Nephron progenitor cell (in vitro differentiated cells): ENCODE results near the gene SLC23A3.

Experiments
- DNase-seq: peaks from one replicate; pipeline ENCODE4 v3.0.0; 2021
- H3K27ac Mint-ChIP-seq: 2 replicates; pipeline ENCODE4 v1.8.0; 2021; ENCODE audit warnings: mild to moderate bottlenecking, moderate library complexity, mixed read lengths
- H3K27me3 Mint-ChIP-seq: 2 replicates; pipeline ENCODE4 v1.8.0; 2021; ENCODE audit warnings: mild to moderate bottlenecking, low read depth, mixed read lengths; ENCODE audit not compliant: poor library complexity
- H3K36me3 Mint-ChIP-seq: 2 replicates; pipeline ENCODE4 v1.8.0; 2021; ENCODE audit warnings: low read depth, mixed read lengths
- H3K4me1 Mint-ChIP-seq: 2 replicates; pipeline ENCODE4 v1.8.0; 2021; ENCODE audit warnings: mixed read lengths
- H3K4me3 Mint-ChIP-seq: 2 replicates; pipeline ENCODE4 v1.8.0; 2021; ENCODE audit warnings: mild to moderate bottlenecking, moderate library complexity, mixed read lengths
- H3K9me3 Mint-ChIP-seq: 2 replicates; pipeline ENCODE4 v1.8.0; 2021; ENCODE audit warnings: mild to moderate bottlenecking, moderate library complexity, mixed read lengths
- CTCF ChIP-seq: fragments of 200-600 bp; sonication (generic); IDR thresholded peaks from 2 replicates; pipeline ENCODE4 v1.5.0; 2021; ENCODE audit warnings: antibody characterized with exemption

Gene SLC23A3

GRCh38 chr2:219214786-219215185 is 45.0 kb upstream of the SLC23A3 start:
- H3K4me1 Mint-ChIP-seq, result peaks cover 22% of the 10 kb centered on the region
- H3K36me3 Mint-ChIP-seq, result peaks cover 29% of the 10 kb centered on the region
- H3K27ac Mint-ChIP-seq, result no peak overlapping the region
- H3K4me3 Mint-ChIP-seq, result no peak overlapping the region
- no peaks in the 10 kb centered on the region for H3K9me3 Mint-ChIP-seq
- DNase-seq, result no peak
- no peak for TF ChIP-seq CTCF
- H3K27me3 Mint-ChIP-seq, result no peaks in the 10 kb centered on the region

GRCh38 chr2:219214141-219214540 is 44.3 kb upstream of the SLC23A3 start:
- no peak for TF ChIP-seq CTCF
- Mint-ChIP-seq H3K36me3 (peaks cover 29% of the 10 kb centered on the region), H3K4me1 (peaks cover 21% of the 10 kb centered on the region), H3K4me3 (no peak overlapping the region), H3K9me3 (no peaks in the 10 kb centered on the region), H3K27me3 (no peaks in the 10 kb centered on the region), H3K27ac (no peak overlapping the region)
- DNase-seq, result no peak

GRCh38 chr2:219213486-219214071 is 43.8 kb upstream of the SLC23A3 start:
- peaks cover 19% of the 10 kb centered on the region for H3K4me1 Mint-ChIP-seq
- H3K4me3 Mint-ChIP-seq, result no peak overlapping the region
- TF ChIP-seq CTCF, result no peak
- H3K27me3 Mint-ChIP-seq, result no peaks in the 10 kb centered on the region
- H3K9me3 Mint-ChIP-seq, result no peaks in the 10 kb centered on the region
- H3K27ac Mint-ChIP-seq, result no peak overlapping the region
- H3K36me3 Mint-ChIP-seq, result peaks cover 32% of the 10 kb centered on the region
- DNase-seq, result no peak

GRCh38 chr2:219213026-219213415 is 43.2 kb upstream of the SLC23A3 start:
- peaks cover 23% of the 10 kb centered on the region for H3K4me1 Mint-ChIP-seq
- no peaks in the 10 kb centered on the region for H3K27me3 Mint-ChIP-seq

DNA sequence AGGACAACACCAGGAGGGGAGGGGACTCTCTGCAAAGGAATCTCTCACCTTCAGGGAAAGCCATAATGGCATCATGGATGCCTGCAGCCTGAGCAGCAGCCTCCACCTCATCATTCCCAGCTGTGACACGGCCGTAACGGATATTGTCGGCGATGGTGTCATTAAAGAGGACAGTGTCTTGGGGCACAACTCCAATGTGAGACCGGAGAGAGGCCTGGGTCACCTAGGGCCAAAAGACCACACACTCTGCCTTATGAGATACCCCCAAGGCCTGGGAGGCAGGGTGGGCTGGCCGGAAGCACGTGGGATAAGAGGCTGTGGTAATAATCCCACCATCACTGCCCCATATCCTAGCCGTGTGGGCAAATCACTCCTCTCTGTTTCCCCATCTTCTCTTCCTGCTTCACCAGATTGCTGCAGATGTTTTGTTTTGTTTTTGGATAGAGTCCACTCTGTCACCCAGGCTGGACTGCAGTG is 41.1 kb upstream of the SLC23A3 start:
- DNase-seq, result no peak
- no peak overlapping the region for H3K27ac Mint-ChIP-seq

More at GRCh38 chr2:219213026-219213415, 43.2 kb upstream of the SLC23A3 start:
- DNase-seq, result no peak
- TF ChIP-seq CTCF, result no peak
- H3K36me3 Mint-ChIP-seq, result peaks cover 35% of the 10 kb centered on the region
- H3K9me3 Mint-ChIP-seq, result no peaks in the 10 kb centered on the region
- no peak overlapping the region for H3K4me3 Mint-ChIP-seq
- no peak overlapping the region for H3K27ac Mint-ChIP-seq

More for the DNA sequence above, 41.1 kb upstream of the SLC23A3 start:
- TF ChIP-seq CTCF, result no peak
- H3K4me1 Mint-ChIP-seq, result peaks cover 23% of the 10 kb centered on the region
- H3K36me3 Mint-ChIP-seq, result peaks cover 35% of the 10 kb centered on the region
- H3K9me3 Mint-ChIP-seq, result no peaks in the 10 kb centered on the region
- no peak overlapping the region for H3K4me3 Mint-ChIP-seq
- no peaks in the 10 kb centered on the region for H3K27me3 Mint-ChIP-seq
